Mesothelial cell of epicardium (in vitro differentiated cells): Measurements from ENCODE around the gene PGAP6. TPM values are rescaled to one million over a fixed set of nuclear protein-coding genes. Genes with fewer than 3 reads are reported as not detected.
A peak's percentile ranks its signal among the peaks of the same experiment; 100 is the strongest.
"Not testable (repeated sequence)": the region's sequence is repeated elsewhere in the genome, so short reads cannot be mapped to it uniquely, and the experiment has no call there.

Experiments
- DNase-seq, 2 experiments: peaks; one replicate each; pipeline ENCODE4 v3.0.0; 2021; ENCODE audit warnings: low spot score in 2 of 2; ENCODE audit not compliant: unreplicated experiment in 2 of 2
- H3K27ac Mint-ChIP-seq: 2 replicates; pipeline ENCODE4 v1.8.0; 2021; ENCODE audit warnings: mixed read lengths
- H3K27me3 Mint-ChIP-seq: 2 replicates; pipeline ENCODE4 v1.8.0; 2021; ENCODE audit warnings: low read depth, mixed read lengths
- H3K36me3 Mint-ChIP-seq: 2 replicates; pipeline ENCODE4 v1.8.0; 2021; ENCODE audit warnings: mixed read lengths
- H3K4me1 Mint-ChIP-seq: 2 replicates; pipeline ENCODE4 v1.8.0; 2021; ENCODE audit warnings: mixed read lengths
- H3K4me3 Mint-ChIP-seq: 2 replicates; pipeline ENCODE4 v1.8.0; 2021; ENCODE audit warnings: mild to moderate bottlenecking, moderate library complexity, mixed read lengths
- H3K9me3 Mint-ChIP-seq: 2 replicates; pipeline ENCODE4 v1.8.0; 2021; ENCODE audit warnings: mixed read lengths
- CTCF ChIP-seq: fragments of 200-600 bp; sonication (generic); IDR thresholded peaks from one replicate; pipeline ENCODE4 v1.5.0; 2021; ENCODE audit warnings: antibody characterized with exemption; ENCODE audit not compliant: unreplicated experiment
- total RNA-seq: library from RNA; stranded (reverse); gene quantifications from 3 replicates; pipeline ENCODE4 v1.2.1, GENCODE V29; 2021

Gene PGAP6
- total RNA-seq, 1 donor from 2014 or later, result 51.4 TPM

GRCh38 chr16:337975-338575 lies 43.7 kb downstream of the PGAP6 start:
- Mint-ChIP-seq H3K4me1 (peaks cover 18% of the 10 kb centered on the region), H3K9me3 (no peaks in the 10 kb centered on the region), H3K27ac (no peak overlapping the region), H3K4me3 (no peak overlapping the region), H3K36me3 (peaks cover 13% of the 10 kb centered on the region), H3K27me3 (no peaks in the 10 kb centered on the region)
- no peak for TF ChIP-seq CTCF
- DNase-seq, result no peak

- Mint-ChIP-seq H3K27ac (no peak overlapping the region), H3K4me1 (peaks cover 22% of the 10 kb centered on the region), H3K9me3 (no peaks in the 10 kb centered on the region), H3K4me3 (no peak overlapping the region), H3K27me3 (no peaks in the 10 kb centered on the region), H3K36me3 (peaks cover 6% of the 10 kb centered on the region)
- TF ChIP-seq CTCF, result no peak
- no peak for DNase-seq
Measured at GRCh38 chr16:337437-337836, 44.3 kb downstream of the PGAP6 start.

GRCh38 chr16:336269-336668 lies 45.5 kb downstream of the PGAP6 start:
- H3K4me3 Mint-ChIP-seq, result no peak overlapping the region
- no peaks in the 10 kb centered on the region for H3K27me3 Mint-ChIP-seq
- no peak overlapping the region for H3K27ac Mint-ChIP-seq
- TF ChIP-seq CTCF, result no peak
- DNase-seq, result no peak
- peaks cover 31% of the 10 kb centered on the region for H3K4me1 Mint-ChIP-seq
- H3K36me3 Mint-ChIP-seq, result no peaks in the 10 kb centered on the region
- no peaks in the 10 kb centered on the region for H3K9me3 Mint-ChIP-seq

GRCh38 chr16:334861-335632 lies 46.7 kb downstream of the PGAP6 start:
- H3K4me1 Mint-ChIP-seq, result peaks cover 43% of the 10 kb centered on the region
- H3K4me3 Mint-ChIP-seq, H3K36me3 Mint-ChIP-seq, DNase-seq, H3K27me3 Mint-ChIP-seq, H3K9me3 Mint-ChIP-seq: not testable (repeated sequence)
- peak overlapping the region; percentile 80 for H3K27ac Mint-ChIP-seq

GRCh38 chr16:334164-334832 lies 47.5 kb downstream of the PGAP6 start:
- not testable (repeated sequence) for H3K9me3 Mint-ChIP-seq, H3K27me3 Mint-ChIP-seq, H3K36me3 Mint-ChIP-seq, H3K4me3 Mint-ChIP-seq, DNase-seq
- Mint-ChIP-seq H3K4me1 (peaks cover 43% of the 10 kb centered on the region), H3K27ac (peak overlapping the region; percentile 80)

GRCh38 chr16:333406-334094 lies 48.2 kb downstream of the PGAP6 start:
- peak overlapping the region; percentile 86 for H3K27ac Mint-ChIP-seq
- no peak for DNase-seq
- no peak for TF ChIP-seq CTCF
- no peaks in the 10 kb centered on the region for H3K27me3 Mint-ChIP-seq
- H3K9me3 Mint-ChIP-seq, result no peaks in the 10 kb centered on the region
- no peak overlapping the region for H3K4me3 Mint-ChIP-seq
- peaks cover 43% of the 10 kb centered on the region for H3K4me1 Mint-ChIP-seq
- H3K36me3 Mint-ChIP-seq, result no peaks in the 10 kb centered on the region

- H3K36me3 Mint-ChIP-seq, H3K27me3 Mint-ChIP-seq, DNase-seq, H3K9me3 Mint-ChIP-seq: not testable (repeated sequence)
- Mint-ChIP-seq H3K27ac (peak overlapping the region; percentile 97), H3K4me1 (peaks cover 43% of the 10 kb centered on the region), H3K4me3 (peak overlapping the region; percentile 28)
Measured at GRCh38 chr16:331181-331814, 50.5 kb downstream of the PGAP6 start.
